Activated naive CD4-positive, alpha-beta T cell treated with anti-CD3 and anti-CD28 coated beads, Interleukin-2, amount 50 U/mL, for 24 hours (primary cell): ENCODE data around the gene MGAT3.

Source experiments
- H3K27ac Mint-ChIP-seq: one replicate; pipeline ENCODE4 v1.8.0; 2021; ENCODE audit warnings: mild to moderate bottlenecking, mixed read lengths
- H3K27me3 Mint-ChIP-seq: one replicate; pipeline ENCODE4 v1.8.0; 2021; ENCODE audit warnings: mixed read lengths
- H3K36me3 Mint-ChIP-seq: one replicate; pipeline ENCODE4 v1.8.0; 2021; ENCODE audit warnings: mixed read lengths
- H3K4me1 Mint-ChIP-seq: one replicate; pipeline ENCODE4 v1.8.0; 2021; ENCODE audit warnings: mixed read lengths
- H3K4me3 Mint-ChIP-seq: one replicate; pipeline ENCODE4 v1.8.0; 2021; ENCODE audit warnings: mild to moderate bottlenecking, mixed read lengths
- H3K9me3 Mint-ChIP-seq: one replicate; pipeline ENCODE4 v1.8.0; 2021; ENCODE audit warnings: mixed read lengths

Gene MGAT3

GRCh38 chr22:39434243-39434653 lies 22.6 kb upstream of the MGAT3 start:
- Mint-ChIP-seq H3K4me1 (peaks cover 14% of the 10 kb centered on the region), H3K9me3 (no peaks in the 10 kb centered on the region), H3K27ac (no peak overlapping the region), H3K36me3 (peaks cover 2% of the 10 kb centered on the region), H3K4me3 (no peak overlapping the region), H3K27me3 (peaks cover 3% of the 10 kb centered on the region)

GRCh38 chr22:39434721-39435120 lies 22.1 kb upstream of the MGAT3 start:
- peaks cover 5% of the 10 kb centered on the region for H3K27me3 Mint-ChIP-seq
- H3K9me3 Mint-ChIP-seq, result no peaks in the 10 kb centered on the region
- no peak overlapping the region for H3K4me3 Mint-ChIP-seq
- H3K27ac Mint-ChIP-seq, result no peak overlapping the region
- peaks cover 2% of the 10 kb centered on the region for H3K36me3 Mint-ChIP-seq
- peaks cover 16% of the 10 kb centered on the region for H3K4me1 Mint-ChIP-seq

- Mint-ChIP-seq H3K4me1 (peaks cover 16% of the 10 kb centered on the region), H3K4me3 (no peak overlapping the region), H3K36me3 (peaks cover 2% of the 10 kb centered on the region), H3K27me3 (peaks cover 5% of the 10 kb centered on the region), H3K9me3 (no peaks in the 10 kb centered on the region), H3K27ac (no peak overlapping the region)
Measured at GRCh38 chr22:39435616-39436015, 21.2 kb upstream of the MGAT3 start.

GRCh38 chr22:39437791-39438704 lies 18.8 kb upstream of the MGAT3 start:
- Mint-ChIP-seq H3K36me3 (peaks cover 2% of the 10 kb centered on the region), H3K27ac (no peak overlapping the region), H3K4me3 (no peak overlapping the region), H3K27me3 (peaks cover 5% of the 10 kb centered on the region), H3K4me1 (peaks cover 16% of the 10 kb centered on the region), H3K9me3 (no peaks in the 10 kb centered on the region)

- Mint-ChIP-seq H3K9me3 (no peaks in the 10 kb centered on the region), H3K4me3 (no peak overlapping the region), H3K27me3 (peaks cover 5% of the 10 kb centered on the region), H3K4me1 (peaks cover 16% of the 10 kb centered on the region), H3K36me3 (no peaks in the 10 kb centered on the region), H3K27ac (peak overlapping the region; percentile 32)
Measured at GRCh38 chr22:39439170-39439569, 17.6 kb upstream of the MGAT3 start.

- H3K4me3 Mint-ChIP-seq, result no peak overlapping the region
Measured at GRCh38 chr22:39443398-39443797, 13.4 kb upstream of the MGAT3 start.

GRCh38 chr22:39444247-39444800 lies 12.5 kb upstream of the MGAT3 start:
- H3K27ac Mint-ChIP-seq, result no peak overlapping the region

More at GRCh38 chr22:39443398-39443797, 13.4 kb upstream of the MGAT3 start:
- H3K4me1 Mint-ChIP-seq, result peaks cover 21% of the 10 kb centered on the region
- H3K9me3 Mint-ChIP-seq, result no peaks in the 10 kb centered on the region
- peaks cover 5% of the 10 kb centered on the region for H3K27me3 Mint-ChIP-seq
- H3K36me3 Mint-ChIP-seq, result no peaks in the 10 kb centered on the region
- H3K27ac Mint-ChIP-seq, result no peak overlapping the region

GRCh38 chr22:39444937-39445465 lies 11.8 kb upstream of the MGAT3 start:
- Mint-ChIP-seq H3K9me3 (no peaks in the 10 kb centered on the region), H3K36me3 (no peaks in the 10 kb centered on the region), H3K4me1 (peaks cover 17% of the 10 kb centered on the region), H3K27ac (no peak overlapping the region), H3K4me3 (no peak overlapping the region), H3K27me3 (no peaks in the 10 kb centered on the region)

More at GRCh38 chr22:39444247-39444800, 12.5 kb upstream of the MGAT3 start:
- Mint-ChIP-seq H3K9me3 (no peaks in the 10 kb centered on the region), H3K4me1 (peaks cover 15% of the 10 kb centered on the region), H3K27me3 (peaks cover under 1% of the 10 kb centered on the region), H3K4me3 (no peak overlapping the region), H3K36me3 (no peaks in the 10 kb centered on the region)

GRCh38 chr22:39445678-39446077 lies 11.1 kb upstream of the MGAT3 start:
- no peak overlapping the region for H3K4me3 Mint-ChIP-seq
- no peaks in the 10 kb centered on the region for H3K9me3 Mint-ChIP-seq
- peaks cover 17% of the 10 kb centered on the region for H3K4me1 Mint-ChIP-seq
- no peaks in the 10 kb centered on the region for H3K27me3 Mint-ChIP-seq
- no peaks in the 10 kb centered on the region for H3K36me3 Mint-ChIP-seq
- no peak overlapping the region for H3K27ac Mint-ChIP-seq

- Mint-ChIP-seq H3K9me3 (no peaks in the 10 kb centered on the region), H3K27ac (no peak overlapping the region), H3K4me1 (peaks cover 17% of the 10 kb centered on the region), H3K36me3 (no peaks in the 10 kb centered on the region), H3K4me3 (peak overlapping the region; percentile 33), H3K27me3 (no peaks in the 10 kb centered on the region)
Measured at GRCh38 chr22:39446239-39446721, 10.5 kb upstream of the MGAT3 start.

- Mint-ChIP-seq H3K36me3 (no peaks in the 10 kb centered on the region), H3K9me3 (no peaks in the 10 kb centered on the region), H3K27me3 (no peaks in the 10 kb centered on the region), H3K4me1 (peaks cover 17% of the 10 kb centered on the region), H3K27ac (no peak overlapping the region), H3K4me3 (no peak overlapping the region)
Measured at GRCh38 chr22:39448205-39449054, 8.4 kb upstream of the MGAT3 start.

- no peaks in the 10 kb centered on the region for H3K27me3 Mint-ChIP-seq
- no peaks in the 10 kb centered on the region for H3K9me3 Mint-ChIP-seq
- H3K27ac Mint-ChIP-seq, result no peak overlapping the region
- peaks cover 17% of the 10 kb centered on the region for H3K4me1 Mint-ChIP-seq
- no peaks in the 10 kb centered on the region for H3K36me3 Mint-ChIP-seq
- H3K4me3 Mint-ChIP-seq, result no peak overlapping the region
Measured at GRCh38 chr22:39449708-39450107, 7.1 kb upstream of the MGAT3 start.

GRCh38 chr22:39450258-39450955 lies 6.4 kb upstream of the MGAT3 start:
- Mint-ChIP-seq H3K27ac (no peak overlapping the region), H3K4me1 (peaks cover 17% of the 10 kb centered on the region), H3K36me3 (no peaks in the 10 kb centered on the region), H3K27me3 (no peaks in the 10 kb centered on the region), H3K9me3 (no peaks in the 10 kb centered on the region), H3K4me3 (no peak overlapping the region)

GRCh38 chr22:39452740-39453040 lies 4.1 kb upstream of the MGAT3 start:
- peaks cover 14% of the 10 kb centered on the region for H3K4me1 Mint-ChIP-seq
- peaks cover 2% of the 10 kb centered on the region for H3K36me3 Mint-ChIP-seq
- no peaks in the 10 kb centered on the region for H3K9me3 Mint-ChIP-seq
- no peak overlapping the region for H3K4me3 Mint-ChIP-seq
- H3K27me3 Mint-ChIP-seq, result peaks cover 7% of the 10 kb centered on the region
- no peak overlapping the region for H3K27ac Mint-ChIP-seq
